Spleen (tissue), 11 donors: ENCODE results near the gene BEST3. TPM values are rescaled to one million over a fixed set of nuclear protein-coding genes. Genes with fewer than 3 reads are reported as not detected.

Source experiments
- DNase-seq: peaks from one replicate; pipeline ENCODE4 v3.0.0-alpha.2; 2020
- H3K27ac ChIP-seq, 8 donors: fragments of 200-600 bp; sonication (generic) in 7 of 8; 1 replicate in 4 of 8; 2 replicates in 4 of 8; pipeline versions ENCODE4 v1.5.0 to v1.8.0; 2016 to 2021; ENCODE audit warnings: inconsistent platforms in 4 of 8, mild to moderate bottlenecking in 4 of 8, moderate library complexity in 1 of 8
- H3K27me3 ChIP-seq, 7 donors: fragments of 200-600 bp; sonication (generic) in 6 of 7; replicated peaks in 1 of 7; 1 replicate in 4 of 7; 2 replicates in 3 of 7; pipeline versions ENCODE4 v1.5.0 to v1.8.0; 2016 to 2021; ENCODE audit warnings: inconsistent platforms in 3 of 7, mild to moderate bottlenecking in 1 of 7
- H3K36me3 ChIP-seq, 6 donors: fragments of 200-600 bp; sonication (generic) in 5 of 6; 1 replicate in 4 of 6; 2 replicates in 2 of 6; pipeline versions ENCODE4 v1.5.0 to v1.8.0; 2016 to 2021; ENCODE audit warnings: inconsistent platforms in 2 of 6
- H3K4me1 ChIP-seq, 6 donors: fragments of 200-600 bp; sonication (generic) in 5 of 6; 1 replicate in 3 of 6; 2 replicates in 3 of 6; pipeline versions ENCODE4 v1.5.0 to v1.8.0; 2016 to 2021; ENCODE audit warnings: inconsistent platforms in 3 of 6
- H3K4me3 ChIP-seq, 8 donors: fragments of 200-600 bp; sonication (generic) in 7 of 8; 1 replicate in 4 of 8; 2 replicates in 4 of 8; pipeline versions ENCODE4 v1.5.0 to v1.8.0; 2016 to 2021; ENCODE audit warnings: inconsistent platforms in 4 of 8, mild to moderate bottlenecking in 4 of 8, moderate library complexity in 2 of 8
- H3K9me3 ChIP-seq, 8 donors: fragments of 200-600 bp; sonication (generic) in 7 of 8; 1 replicate in 4 of 8; 2 replicates in 4 of 8; pipeline versions ENCODE4 v1.5.0 to v1.8.0; 2016 to 2021; ENCODE audit warnings: inconsistent platforms in 4 of 8
- POLR2A ChIP-seq, 3 donors: fragments of 450-650 bp; IDR thresholded peaks; one replicate each; pipeline ENCODE4 v1.5.1; 2017; ENCODE audit warnings: antibody characterized with exemption in 3 of 3, mild to moderate bottlenecking in 1 of 3
- POLR2AphosphoS5 ChIP-seq, 3 donors: sonication (generic); formaldehyde crosslinking; IDR thresholded peaks; one replicate each; pipeline ENCODE4 v1.5.1; 2017; ENCODE audit warnings: antibody characterized with exemption in 3 of 3
- WGBS, 5 donors: extraction: QIAGEN DNeasy Blood & Tissue Kit in 3 of 5; methylation state at CpG; one replicate each; pipeline versions ENCODE4 v1.1.5 to v1.1.7; 2013 to 2018; 5-methylcytosine and 5-hydroxymethylcytosine counted together
- intact Hi-C: fragments of 100-400 bp; cut with DNase I; formaldehyde crosslinking; loops from one replicate; pipeline ENCODE4 v1.15.0; 2023; ENCODE audit warnings: low total_unique reads
- polyA plus RNA-seq, 3 donors: library from polyadenylated mRNA; stranded (reverse); fragments of 200-250 nt; gene quantifications; one replicate each; pipeline ENCODE4 v1.2.1, GENCODE V29; 2013
- total RNA-seq, 7 donors: library from RNA; depleted of rRNA in 3 of 7; stranded (reverse); fragments of >200 nt in 3 of 7; fragmentation: NEBNext Ultra II Directional in 4 of 7; extraction: Animal tissue kit (Norgen Biotek cat#: 25700) in 4 of 7; gene quantifications; one replicate each; pipeline versions ENCODE4 v1.1.0 to v1.2.1, GENCODE V29; 2016 to 2021
- TF ChIP-seq, protein P1 (sequence below), 11 experiments: fragments of 200-600 bp in 7 of 11; fragments of 450-650 bp in 4 of 11; sonication (generic) in 4 of 11; IDR thresholded peaks in 8 of 11; conservative IDR thresholded peaks in 3 of 11; 1 replicate in 7 of 11; 2 replicates in 4 of 11; pipeline versions ENCODE4 v1.4.0 to v1.8.0; 2016 to 2021; ENCODE audit warnings: antibody characterized with exemption in 11 of 11, inconsistent platforms in 4 of 11, mild to moderate bottlenecking in 1 of 11
- donor health status: healthy with polysubstance abuse.
- donor health status: DM: no; HTN: no; CAD: no; lungs with moderate emphysema.
- donor health status: DM: no; HTN: no; CAD: no.
- donor health status: Bipolar disorder and iron deficiency.
- donor health status: healthy.
- donor health status: DM: no; HTN: no; CAD: no.
- donor health status: DM: yes; HTN: yes; CAD: no.

The BEST3 gene
- total and polyA plus RNA-seq, 10 donors, result 0.14 TPM; not detected in 9

GRCh38 chr12:69648476-69648875 is 50.6 kb downstream of the BEST3 start:
- DNase-seq, result no peak
- Histone ChIP-seq H3K27me3 (no peaks in the 10 kb centered on the region), H3K9me3 (no peaks in the 10 kb centered on the region), H3K27ac (no peak overlapping the region), H3K36me3 (no peaks in the 10 kb centered on the region), H3K4me3 (no peak overlapping the region), H3K4me1 (no peaks in the 10 kb centered on the region)
- 84 to 92% (median 90%) methylated on average over 3 of the region's 3 CpGs for WGBS, 5 donors
- TF ChIP-seq POLR2A (IDR thresholded peaks at IDR 0.05), result no peak
- no peak for TF ChIP-seq POLR2AphosphoS5 (IDR thresholded peaks at IDR 0.05)
- TF ChIP-seq, protein P1, sequence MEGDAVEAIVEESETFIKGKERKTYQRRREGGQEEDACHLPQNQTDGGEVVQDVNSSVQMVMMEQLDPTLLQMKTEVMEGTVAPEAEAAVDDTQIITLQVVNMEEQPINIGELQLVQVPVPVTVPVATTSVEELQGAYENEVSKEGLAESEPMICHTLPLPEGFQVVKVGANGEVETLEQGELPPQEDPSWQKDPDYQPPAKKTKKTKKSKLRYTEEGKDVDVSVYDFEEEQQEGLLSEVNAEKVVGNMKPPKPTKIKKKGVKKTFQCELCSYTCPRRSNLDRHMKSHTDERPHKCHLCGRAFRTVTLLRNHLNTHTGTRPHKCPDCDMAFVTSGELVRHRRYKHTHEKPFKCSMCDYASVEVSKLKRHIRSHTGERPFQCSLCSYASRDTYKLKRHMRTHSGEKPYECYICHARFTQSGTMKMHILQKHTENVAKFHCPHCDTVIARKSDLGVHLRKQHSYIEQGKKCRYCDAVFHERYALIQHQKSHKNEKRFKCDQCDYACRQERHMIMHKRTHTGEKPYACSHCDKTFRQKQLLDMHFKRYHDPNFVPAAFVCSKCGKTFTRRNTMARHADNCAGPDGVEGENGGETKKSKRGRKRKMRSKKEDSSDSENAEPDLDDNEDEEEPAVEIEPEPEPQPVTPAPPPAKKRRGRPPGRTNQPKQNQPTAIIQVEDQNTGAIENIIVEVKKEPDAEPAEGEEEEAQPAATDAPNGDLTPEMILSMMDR (IDR thresholded peaks at IDR 0.05 in 8 of 11, conservative IDR thresholded peaks at IDR 0.05 in 3 of 11), result no peak
- intact Hi-C loops, result no loop called here

GRCh38 chr12:69647178-69647577 is 51.9 kb downstream of the BEST3 start:
- Histone ChIP-seq H3K27ac (no peak overlapping the region), H3K27me3 (no peaks in the 10 kb centered on the region), H3K36me3 (no peaks in the 10 kb centered on the region), H3K4me1 (no peaks in the 10 kb centered on the region), H3K4me3 (no peak overlapping the region), H3K9me3 (no peaks in the 10 kb centered on the region)
- intact Hi-C loops, result no loop called here
- 61 to 71% (median 64%) methylated on average over 4 of the region's 4 CpGs for WGBS, 5 donors
- DNase-seq, result no peak
- TF ChIP-seq, protein P1 (IDR thresholded peaks at IDR 0.05 in 8 of 11, conservative IDR thresholded peaks at IDR 0.05 in 3 of 11), result no peak
- TF ChIP-seq POLR2A (IDR thresholded peaks at IDR 0.05) (no peak), POLR2AphosphoS5 (IDR thresholded peaks at IDR 0.05) (no peak)

- intact Hi-C loops, result no loop called here
- Histone ChIP-seq H3K4me3 (no peak overlapping the region), H3K27ac (no peak overlapping the region), H3K36me3 (no peaks in the 10 kb centered on the region), H3K4me1 (no peaks in the 10 kb centered on the region), H3K9me3 (no peaks in the 10 kb centered on the region), H3K27me3 (no peaks in the 10 kb centered on the region)
- DNase-seq, result no peak
- TF ChIP-seq POLR2AphosphoS5 (IDR thresholded peaks at IDR 0.05), result no peak
- TF ChIP-seq POLR2A (IDR thresholded peaks at IDR 0.05), result no peak
- TF ChIP-seq, protein P1 (IDR thresholded peaks at IDR 0.05 in 8 of 11, conservative IDR thresholded peaks at IDR 0.05 in 3 of 11), result no peak
- 84 to 96% (median 91%) methylated on average over 2 of the region's 2 CpGs for WGBS, 5 donors
Measured at GRCh38 chr12:69645031-69645430, 54.1 kb downstream of the BEST3 start.

DNA sequence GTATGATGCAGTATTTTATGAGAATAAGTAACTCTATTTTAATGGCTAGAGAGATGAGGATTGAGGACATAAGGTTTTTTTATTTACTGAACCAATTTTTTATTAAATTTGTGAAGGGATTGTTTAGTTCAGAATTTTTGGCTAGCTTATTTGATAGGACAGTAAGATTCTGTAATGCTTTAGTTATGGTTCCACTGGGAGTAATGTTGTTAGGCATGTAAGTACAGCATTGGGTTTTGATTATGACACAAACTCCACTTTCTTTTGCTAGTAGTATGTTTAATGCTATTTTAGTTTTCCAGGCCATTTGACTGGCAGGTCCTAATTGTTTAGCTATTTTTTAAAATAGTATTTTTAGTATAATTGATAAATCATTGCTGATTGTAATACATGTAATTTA is 54.6 kb downstream of the BEST3 start:
- Histone ChIP-seq H3K36me3 (no peaks in the 10 kb centered on the region), H3K27ac (no peak overlapping the region), H3K27me3 (no peaks in the 10 kb centered on the region), H3K9me3 (no peaks in the 10 kb centered on the region), H3K4me1 (peaks cover 0 to 2% (median 0%) of the 10 kb centered on the region in 6 donors), H3K4me3 (no peak overlapping the region)
- DNase-seq, result no peak
- intact Hi-C loops, result no loop called here
- TF ChIP-seq POLR2A (IDR thresholded peaks at IDR 0.05) (no peak), POLR2AphosphoS5 (IDR thresholded peaks at IDR 0.05) (no peak)
- TF ChIP-seq, protein P1 (IDR thresholded peaks at IDR 0.05 in 8 of 11, conservative IDR thresholded peaks at IDR 0.05 in 3 of 11), result no peak
